ENCODE data around the gene DLG1. TPM values are rescaled to one million over a fixed set of nuclear protein-coding genes. Genes with fewer than 3 reads are reported as not detected.

The DLG1 gene
- total RNA-seq, 1 experiment from 2014 or later = 107 TPM

- intact Hi-C loops (cut with micrococcal nuclease; ENCODE audit: unreplicated experiment) = no loop called here
- Histone ChIP-seq H3K9me3 (ENCODE audit: low read depth, low read length, poor library complexity, severe bottlenecking) (no peaks in the 10 kb centered on the region), H3K27me3 (replicated peaks; ENCODE audit: insufficient read depth, low read depth, low read length, poor library complexity) (no peaks in the 10 kb centered on the region), H3K4me3 (ENCODE audit: low read depth, low read length, poor library complexity, severe bottlenecking) (no peak overlapping the region), H3K36me3 (ENCODE audit: insufficient read depth, low read length, poor library complexity, severe bottlenecking) (no peaks in the 10 kb centered on the region), H3K4me1 (ENCODE audit: insufficient read depth, low read length, poor library complexity, severe bottlenecking) (peaks cover 24% of the 10 kb centered on the region), H3K27ac (ENCODE audit: low read depth, low read length, poor library complexity, severe bottlenecking) (no peak overlapping the region)
- POLR2A ChIA-PET (ENCODE audit: low non-redundant PET) = no interaction called here
- no peak for TF ChIP-seq EZH2 (IDR thresholded peaks at IDR 0.05; ENCODE audit: borderline replicate concordance, low read depth, low read length, poor library complexity, severe bottlenecking)
- TF ChIP-seq, protein P1, sequence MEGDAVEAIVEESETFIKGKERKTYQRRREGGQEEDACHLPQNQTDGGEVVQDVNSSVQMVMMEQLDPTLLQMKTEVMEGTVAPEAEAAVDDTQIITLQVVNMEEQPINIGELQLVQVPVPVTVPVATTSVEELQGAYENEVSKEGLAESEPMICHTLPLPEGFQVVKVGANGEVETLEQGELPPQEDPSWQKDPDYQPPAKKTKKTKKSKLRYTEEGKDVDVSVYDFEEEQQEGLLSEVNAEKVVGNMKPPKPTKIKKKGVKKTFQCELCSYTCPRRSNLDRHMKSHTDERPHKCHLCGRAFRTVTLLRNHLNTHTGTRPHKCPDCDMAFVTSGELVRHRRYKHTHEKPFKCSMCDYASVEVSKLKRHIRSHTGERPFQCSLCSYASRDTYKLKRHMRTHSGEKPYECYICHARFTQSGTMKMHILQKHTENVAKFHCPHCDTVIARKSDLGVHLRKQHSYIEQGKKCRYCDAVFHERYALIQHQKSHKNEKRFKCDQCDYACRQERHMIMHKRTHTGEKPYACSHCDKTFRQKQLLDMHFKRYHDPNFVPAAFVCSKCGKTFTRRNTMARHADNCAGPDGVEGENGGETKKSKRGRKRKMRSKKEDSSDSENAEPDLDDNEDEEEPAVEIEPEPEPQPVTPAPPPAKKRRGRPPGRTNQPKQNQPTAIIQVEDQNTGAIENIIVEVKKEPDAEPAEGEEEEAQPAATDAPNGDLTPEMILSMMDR (conservative IDR thresholded peaks at IDR 0.05; ENCODE audit: low read depth, low read length) = no peak
- CTCF ChIA-PET = interaction anchor here (0.6 to 0.7 kb wide), 2 partner anchors 14 to 73 kb away, joined by 4 to 8 read pairs; no protein-coding TSS in a partner anchor
- no TSS peak for BruUV-seq (replicated peaks)
- DNase-seq (ENCODE audit: low spot score) = no peak
Measured at GRCh38 chr3:197302033-197302432, 3.6 kb upstream of the DLG1 start.

DNA sequence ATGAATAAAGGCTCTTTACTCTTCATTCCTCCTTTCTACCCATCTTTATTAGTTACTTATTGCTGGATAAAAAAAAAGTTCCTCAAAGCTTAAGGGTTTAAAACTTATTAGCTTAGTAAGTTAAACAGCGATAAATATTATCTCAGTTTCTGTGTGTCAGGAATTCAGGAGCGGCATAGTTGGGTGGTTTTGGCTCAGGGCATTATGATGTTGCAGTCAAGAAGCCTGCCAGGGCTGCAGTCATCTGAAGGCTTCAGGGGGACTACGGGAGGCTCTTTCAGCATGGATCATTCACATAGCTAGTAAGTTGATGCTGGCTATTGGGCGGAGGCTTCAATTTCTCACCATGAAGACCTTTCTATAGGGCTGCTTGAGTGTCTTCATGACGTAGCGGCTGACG, 1.9 kb upstream of the DLG1 start:
- DNase-seq (ENCODE audit: low spot score) = no peak
- no peak overlapping the region for H3K4me3 ChIP-seq (ENCODE audit: low read depth, low read length, poor library complexity, severe bottlenecking)
- CTCF ChIA-PET = no interaction called here
- no peaks in the 10 kb centered on the region for H3K9me3 ChIP-seq (ENCODE audit: low read depth, low read length, poor library complexity, severe bottlenecking)
- POLR2A ChIA-PET (ENCODE audit: low non-redundant PET) = no interaction called here
- intact Hi-C loops (cut with micrococcal nuclease; ENCODE audit: unreplicated experiment) = no loop called here
- no TSS peak for BruUV-seq (replicated peaks)
- H3K27ac ChIP-seq (ENCODE audit: low read depth, low read length, poor library complexity, severe bottlenecking) = no peak overlapping the region
- TF ChIP-seq EZH2 (IDR thresholded peaks at IDR 0.05; ENCODE audit: borderline replicate concordance, low read depth, low read length, poor library complexity, severe bottlenecking) = no peak
- TF ChIP-seq, protein P1 (conservative IDR thresholded peaks at IDR 0.05; ENCODE audit: low read depth, low read length) = no peak
- peaks cover 11% of the 10 kb centered on the region for H3K36me3 ChIP-seq (ENCODE audit: insufficient read depth, low read length, poor library complexity, severe bottlenecking)
- H3K27me3 ChIP-seq (replicated peaks; ENCODE audit: insufficient read depth, low read depth, low read length, poor library complexity) = no peaks in the 10 kb centered on the region
- peaks cover 25% of the 10 kb centered on the region for H3K4me1 ChIP-seq (ENCODE audit: insufficient read depth, low read length, poor library complexity, severe bottlenecking)

- H3K27me3 ChIP-seq (replicated peaks; ENCODE audit: insufficient read depth, low read depth, low read length, poor library complexity) = no peaks in the 10 kb centered on the region
- peak overlapping the region; percentile 94 for H3K27ac ChIP-seq (ENCODE audit: low read depth, low read length, poor library complexity, severe bottlenecking)
- peak overlapping the region; percentile 96 for H3K4me3 ChIP-seq (ENCODE audit: low read depth, low read length, poor library complexity, severe bottlenecking)
- no peaks in the 10 kb centered on the region for H3K9me3 ChIP-seq (ENCODE audit: low read depth, low read length, poor library complexity, severe bottlenecking)
- DNase-seq (ENCODE audit: low spot score) = no peak
- ChIA-PET POLR2A (ENCODE audit: low non-redundant PET) (no interaction called here), CTCF (no interaction called here)
- intact Hi-C loops (cut with micrococcal nuclease; ENCODE audit: unreplicated experiment) = no loop called here
- H3K36me3 ChIP-seq (ENCODE audit: insufficient read depth, low read length, poor library complexity, severe bottlenecking) = peaks cover 22% of the 10 kb centered on the region
- H3K4me1 ChIP-seq (ENCODE audit: insufficient read depth, low read length, poor library complexity, severe bottlenecking) = peaks cover 31% of the 10 kb centered on the region
- no peak for TF ChIP-seq EZH2 (IDR thresholded peaks at IDR 0.05; ENCODE audit: borderline replicate concordance, low read depth, low read length, poor library complexity, severe bottlenecking)
- TF ChIP-seq, protein P1 (conservative IDR thresholded peaks at IDR 0.05; ENCODE audit: low read depth, low read length) = no peak
- BruUV-seq (replicated peaks) = no TSS peak
Measured at GRCh38 chr3:197298945-197299854, 788 bp upstream of the DLG1 start.
